RWPE2 (cell line): ENCODE measurements around the gene NIT2.
"Not testable (repeated sequence)": the region's sequence is repeated elsewhere in the genome, so short reads cannot be mapped to it uniquely, and the experiment has no call there.

Source experiments
- ATAC-seq: fragments of 200-7000 bp; cut with Tn5 transposase; 3 replicates; pipeline ENCODE4 v1.9.1; 2021; ENCODE audit warnings: low read depth
- DNase-seq: peaks from one replicate; pipeline ENCODE4 v3.0.0-alpha.2; 2020; ENCODE audit warnings: low spot score
- H3K27ac ChIP-seq: fragments of 450-650 bp; 2 replicates; pipeline ENCODE4 v1.5.1; 2017; ENCODE audit warnings: mild to moderate bottlenecking; ENCODE audit not compliant: poor library complexity, severe bottlenecking
- H3K27me3 ChIP-seq: fragments of 250-450 bp; sonication (Bioruptor Pico); 2 replicates; pipeline ENCODE4 v1.5.1; 2021; ENCODE audit warnings: mild to moderate bottlenecking, moderate library complexity; ENCODE audit not compliant: insufficient read depth, poor library complexity, severe bottlenecking
- H3K36me3 ChIP-seq: fragments of 250-450 bp; sonication (Bioruptor Pico); 2 replicates; pipeline ENCODE4 v1.5.1; 2020; ENCODE audit warnings: low read depth, mild to moderate bottlenecking, moderate library complexity
- H3K4me1 ChIP-seq: fragments of 250-450 bp; sonication (Bioruptor Pico); 2 replicates; pipeline ENCODE4 v1.5.1; 2021; ENCODE audit warnings: mild to moderate bottlenecking, moderate library complexity; ENCODE audit not compliant: insufficient read depth, poor library complexity, severe bottlenecking
- H3K4me3 ChIP-seq: fragments of 250-450 bp; sonication (Bioruptor Pico); 2 replicates; pipeline ENCODE4 v1.5.1; 2021; ENCODE audit warnings: mild to moderate bottlenecking, moderate library complexity; ENCODE audit not compliant: severe bottlenecking
- H3K9me3 ChIP-seq: fragments of 250-450 bp; sonication (Bioruptor Pico); 2 replicates; pipeline ENCODE4 v1.5.1; 2021; ENCODE audit warnings: mild to moderate bottlenecking, moderate library complexity; ENCODE audit not compliant: severe bottlenecking
- TF ChIP-seq, protein P1 (sequence below): fragments of 450-650 bp; IDR thresholded peaks from one replicate; pipeline ENCODE4 v1.5.1; 2017; ENCODE audit warnings: mild to moderate bottlenecking, moderate library complexity; ENCODE audit not compliant: poor library complexity, severe bottlenecking

The NIT2 gene

DNA sequence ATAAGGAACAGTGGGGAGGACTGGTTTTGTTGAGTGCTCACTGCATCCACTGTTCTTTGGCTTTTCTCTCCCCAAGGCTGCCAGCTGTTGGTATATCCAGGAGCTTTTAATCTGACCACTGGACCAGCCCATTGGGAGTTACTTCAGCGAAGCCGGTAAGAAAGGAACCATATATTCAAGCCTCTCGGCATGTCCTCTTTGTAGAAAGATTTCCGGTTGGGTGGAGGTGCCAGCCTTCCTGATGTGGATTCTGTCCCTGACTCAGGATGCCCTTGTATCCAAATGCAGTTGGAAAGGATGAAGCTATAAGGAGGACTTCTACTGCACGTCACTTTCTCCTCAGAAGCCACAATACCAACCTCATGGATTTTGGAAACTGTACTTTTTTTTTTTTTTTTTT, 14.2 kb downstream of the NIT2 start:
- DNase-seq (no peak), ATAC-seq (no peak)
- H3K27ac ChIP-seq: no peak overlapping the region
- TF ChIP-seq, protein P1, sequence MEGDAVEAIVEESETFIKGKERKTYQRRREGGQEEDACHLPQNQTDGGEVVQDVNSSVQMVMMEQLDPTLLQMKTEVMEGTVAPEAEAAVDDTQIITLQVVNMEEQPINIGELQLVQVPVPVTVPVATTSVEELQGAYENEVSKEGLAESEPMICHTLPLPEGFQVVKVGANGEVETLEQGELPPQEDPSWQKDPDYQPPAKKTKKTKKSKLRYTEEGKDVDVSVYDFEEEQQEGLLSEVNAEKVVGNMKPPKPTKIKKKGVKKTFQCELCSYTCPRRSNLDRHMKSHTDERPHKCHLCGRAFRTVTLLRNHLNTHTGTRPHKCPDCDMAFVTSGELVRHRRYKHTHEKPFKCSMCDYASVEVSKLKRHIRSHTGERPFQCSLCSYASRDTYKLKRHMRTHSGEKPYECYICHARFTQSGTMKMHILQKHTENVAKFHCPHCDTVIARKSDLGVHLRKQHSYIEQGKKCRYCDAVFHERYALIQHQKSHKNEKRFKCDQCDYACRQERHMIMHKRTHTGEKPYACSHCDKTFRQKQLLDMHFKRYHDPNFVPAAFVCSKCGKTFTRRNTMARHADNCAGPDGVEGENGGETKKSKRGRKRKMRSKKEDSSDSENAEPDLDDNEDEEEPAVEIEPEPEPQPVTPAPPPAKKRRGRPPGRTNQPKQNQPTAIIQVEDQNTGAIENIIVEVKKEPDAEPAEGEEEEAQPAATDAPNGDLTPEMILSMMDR: no peak
- no peaks in the 10 kb centered on the region for H3K4me1 ChIP-seq
- no peaks in the 10 kb centered on the region for H3K27me3 ChIP-seq
- H3K4me3 ChIP-seq: no peak overlapping the region
- H3K36me3 ChIP-seq: peaks cover 87% of the 10 kb centered on the region
- H3K9me3 ChIP-seq: no peaks in the 10 kb centered on the region

DNA sequence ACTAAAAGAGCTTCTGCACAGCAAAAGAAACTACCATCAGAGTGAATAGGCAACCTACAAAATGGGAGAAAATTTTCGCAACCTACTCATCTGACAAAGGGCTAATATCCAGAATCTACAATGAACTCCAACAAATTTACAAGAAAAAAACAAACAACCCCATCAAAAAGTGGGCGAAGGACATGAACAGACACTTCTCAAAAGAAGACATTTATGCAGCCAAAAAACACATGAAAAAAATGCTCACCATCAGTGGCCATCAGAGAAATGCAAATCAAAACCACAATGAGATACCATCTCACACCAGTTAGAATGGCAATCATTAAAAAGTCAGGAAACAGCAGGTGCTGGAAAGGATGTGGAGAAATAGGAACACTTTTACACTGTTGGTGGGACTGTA, 17.2 kb downstream of the NIT2 start:
- H3K36me3 ChIP-seq: peaks cover 91% of the 10 kb centered on the region
- not testable (repeated sequence) for DNase-seq, H3K4me1 ChIP-seq, H3K9me3 ChIP-seq, H3K4me3 ChIP-seq, H3K27ac ChIP-seq, ATAC-seq, H3K27me3 ChIP-seq

DNA sequence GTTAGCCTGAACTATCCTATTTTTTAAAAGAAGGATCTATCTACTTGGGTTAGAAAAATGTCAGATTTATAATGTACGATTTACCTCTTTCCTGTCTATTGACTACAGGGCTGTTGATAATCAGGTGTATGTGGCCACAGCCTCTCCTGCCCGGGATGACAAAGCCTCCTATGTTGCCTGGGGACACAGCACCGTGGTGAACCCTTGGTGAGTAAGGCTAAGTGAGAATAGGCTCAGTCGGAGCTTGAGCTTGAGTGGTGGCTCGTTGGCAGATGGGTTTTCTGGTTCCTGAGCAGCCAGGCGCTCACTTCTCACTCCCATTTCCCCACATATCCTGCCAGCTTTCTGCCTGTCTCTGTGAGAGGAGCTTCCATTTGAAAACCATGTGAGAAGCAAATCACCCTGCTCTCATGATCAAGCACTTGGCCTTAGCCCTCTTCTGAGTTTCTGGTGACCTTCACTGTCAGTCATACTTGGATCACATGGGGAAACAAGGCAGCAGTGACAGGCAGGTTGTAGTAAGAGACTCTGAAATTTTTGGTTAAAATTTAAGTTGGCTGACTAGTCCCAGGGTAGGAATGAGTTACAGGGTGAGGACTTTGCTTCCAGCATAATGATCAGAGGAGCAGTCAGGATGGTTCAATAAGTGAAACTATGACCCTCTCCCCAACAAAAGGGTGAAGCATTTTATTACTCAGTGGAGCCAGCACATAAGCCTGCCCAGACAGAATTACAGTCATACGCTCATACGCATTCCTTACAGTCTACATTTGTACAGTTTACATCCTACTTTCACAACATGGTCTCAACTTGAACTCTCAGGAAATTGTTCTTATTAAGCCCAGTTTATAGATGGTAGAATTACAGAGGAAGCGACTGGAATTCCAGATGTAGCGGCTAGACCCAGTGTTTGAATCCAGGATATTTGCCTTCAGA, 18.0 kb downstream of the NIT2 start:
- Histone ChIP-seq H3K4me3 (no peak overlapping the region), H3K27ac (no peak overlapping the region), H3K4me1 (no peaks in the 10 kb centered on the region), H3K9me3 (no peaks in the 10 kb centered on the region), H3K36me3 (peaks cover 89% of the 10 kb centered on the region), H3K27me3 (no peaks in the 10 kb centered on the region)
- DNase-seq (no peak), ATAC-seq (no peak)
- TF ChIP-seq, protein P1: no peak

DNA sequence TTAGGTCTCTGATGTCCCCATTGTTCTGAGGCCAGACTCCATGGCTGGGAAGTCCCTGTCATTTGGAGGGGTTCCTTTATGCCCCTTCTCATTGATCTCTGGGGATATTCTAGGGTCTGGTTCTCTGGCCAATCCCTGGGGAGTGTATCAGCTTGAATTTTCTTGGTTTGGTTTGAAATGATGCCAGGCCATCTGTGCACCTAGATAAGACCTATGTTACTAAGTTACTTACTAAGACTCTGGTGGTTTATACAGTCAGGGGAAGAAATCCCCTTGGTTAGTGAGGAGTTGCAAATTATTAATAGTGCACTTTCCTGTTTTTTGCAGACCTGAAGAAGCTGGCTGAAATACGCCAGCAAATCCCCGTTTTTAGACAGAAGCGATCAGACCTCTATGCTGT, 20.3 kb downstream of the NIT2 start:
- Histone ChIP-seq H3K4me1 (no peaks in the 10 kb centered on the region), H3K9me3 (no peaks in the 10 kb centered on the region), H3K27ac (no peak overlapping the region), H3K36me3 (peaks cover 71% of the 10 kb centered on the region), H3K4me3 (no peak overlapping the region), H3K27me3 (no peaks in the 10 kb centered on the region)
- TF ChIP-seq, protein P1: no peak
- DNase-seq (no peak), ATAC-seq (no peak)

DNA sequence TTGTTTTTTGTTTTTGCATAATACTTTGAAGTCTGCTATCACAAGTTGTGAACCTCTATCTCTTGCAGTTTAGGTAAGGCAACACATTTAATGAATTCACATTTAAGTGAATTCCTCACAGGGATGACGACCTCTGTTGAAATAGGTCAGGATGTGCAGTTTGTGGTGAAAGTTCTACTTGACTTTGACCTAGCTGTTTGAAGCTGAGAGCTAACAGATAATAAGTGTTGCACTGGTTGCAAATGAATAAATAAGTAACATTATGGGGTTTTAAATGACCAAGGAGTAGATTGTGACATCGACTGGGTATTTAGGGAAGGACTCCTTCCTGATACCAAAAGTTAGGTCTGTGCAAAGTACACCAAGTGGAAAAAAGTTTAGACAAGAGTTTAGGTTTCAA, 23.9 kb downstream of the NIT2 start:
- no peaks in the 10 kb centered on the region for H3K4me1 ChIP-seq
- peaks cover 56% of the 10 kb centered on the region for H3K36me3 ChIP-seq
- H3K27me3 ChIP-seq: no peaks in the 10 kb centered on the region
- no peaks in the 10 kb centered on the region for H3K9me3 ChIP-seq
- ATAC-seq (no peak), DNase-seq (no peak)
- TF ChIP-seq, protein P1: no peak
- H3K27ac ChIP-seq: no peak overlapping the region
- H3K4me3 ChIP-seq: no peak overlapping the region
